Keratinocyte (primary cell): ENCODE results near the gene PIGL.

Experiments used
- EZH2 ChIP-seq: IDR thresholded peaks from one replicate; pipeline ENCODE4 v1.6.1; 2012; ENCODE audit warnings: inconsistent platforms, mild to moderate bottlenecking, low read length, moderate library complexity
- TF ChIP-seq, protein P1 (sequence below), 3 experiments: IDR thresholded peaks in 1 of 3; conservative IDR thresholded peaks in 1 of 3; optimal IDR thresholded peaks in 1 of 3; 2 replicates in 2 of 3; 3 replicates in 1 of 3; pipeline versions ENCODE3 to v1.5.1; 2011; ENCODE audit warnings: low read length in 3 of 3, mild to moderate bottlenecking in 3 of 3, moderate library complexity in 2 of 3, control low read depth in 1 of 3, inconsistent platforms in 1 of 3; ENCODE audit not compliant: insufficient read depth in 2 of 3; ENCODE audit errors: extremely low read depth in 1 of 3

DNA sequence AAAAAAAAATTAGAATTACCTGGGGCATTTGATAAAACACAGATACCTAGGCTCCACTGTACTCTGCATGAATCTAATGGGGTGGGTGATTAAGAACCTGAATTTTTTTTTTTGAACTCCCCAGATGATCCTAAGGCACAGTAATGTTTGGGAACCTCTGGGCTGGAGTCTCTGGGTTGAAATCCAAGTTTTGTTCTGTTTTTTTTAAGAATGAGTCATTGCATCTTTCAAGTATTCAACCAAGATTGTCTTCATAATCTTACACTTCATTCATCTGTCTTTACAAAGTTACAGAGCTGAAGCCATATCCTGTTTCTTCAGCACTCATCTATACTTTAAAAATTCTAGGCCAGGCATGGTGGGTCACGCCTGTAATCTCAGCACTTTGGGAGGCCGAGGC, 52.6 kb downstream of the PIGL start:
- no peak for TF ChIP-seq EZH2
- TF ChIP-seq, protein P1, sequence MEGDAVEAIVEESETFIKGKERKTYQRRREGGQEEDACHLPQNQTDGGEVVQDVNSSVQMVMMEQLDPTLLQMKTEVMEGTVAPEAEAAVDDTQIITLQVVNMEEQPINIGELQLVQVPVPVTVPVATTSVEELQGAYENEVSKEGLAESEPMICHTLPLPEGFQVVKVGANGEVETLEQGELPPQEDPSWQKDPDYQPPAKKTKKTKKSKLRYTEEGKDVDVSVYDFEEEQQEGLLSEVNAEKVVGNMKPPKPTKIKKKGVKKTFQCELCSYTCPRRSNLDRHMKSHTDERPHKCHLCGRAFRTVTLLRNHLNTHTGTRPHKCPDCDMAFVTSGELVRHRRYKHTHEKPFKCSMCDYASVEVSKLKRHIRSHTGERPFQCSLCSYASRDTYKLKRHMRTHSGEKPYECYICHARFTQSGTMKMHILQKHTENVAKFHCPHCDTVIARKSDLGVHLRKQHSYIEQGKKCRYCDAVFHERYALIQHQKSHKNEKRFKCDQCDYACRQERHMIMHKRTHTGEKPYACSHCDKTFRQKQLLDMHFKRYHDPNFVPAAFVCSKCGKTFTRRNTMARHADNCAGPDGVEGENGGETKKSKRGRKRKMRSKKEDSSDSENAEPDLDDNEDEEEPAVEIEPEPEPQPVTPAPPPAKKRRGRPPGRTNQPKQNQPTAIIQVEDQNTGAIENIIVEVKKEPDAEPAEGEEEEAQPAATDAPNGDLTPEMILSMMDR (optimal IDR thresholded peaks at IDR 0.05 in 1 of 3, IDR thresholded peaks at IDR 0.05 in 1 of 3, conservative IDR thresholded peaks at IDR 0.05 in 1 of 3; ENCODE audit: extremely low read depth in 1 of 3, insufficient read depth in 2 of 3, low read length in 3 of 3): no peak
